ENCODE measurements around the gene GJA3. TPM values are rescaled to one million over a fixed set of nuclear protein-coding genes. Genes with fewer than 3 reads are reported as not detected.

Gene GJA3
- total RNA-seq, 1 experiment from 2014 or later: 0.15 TPM

DNA sequence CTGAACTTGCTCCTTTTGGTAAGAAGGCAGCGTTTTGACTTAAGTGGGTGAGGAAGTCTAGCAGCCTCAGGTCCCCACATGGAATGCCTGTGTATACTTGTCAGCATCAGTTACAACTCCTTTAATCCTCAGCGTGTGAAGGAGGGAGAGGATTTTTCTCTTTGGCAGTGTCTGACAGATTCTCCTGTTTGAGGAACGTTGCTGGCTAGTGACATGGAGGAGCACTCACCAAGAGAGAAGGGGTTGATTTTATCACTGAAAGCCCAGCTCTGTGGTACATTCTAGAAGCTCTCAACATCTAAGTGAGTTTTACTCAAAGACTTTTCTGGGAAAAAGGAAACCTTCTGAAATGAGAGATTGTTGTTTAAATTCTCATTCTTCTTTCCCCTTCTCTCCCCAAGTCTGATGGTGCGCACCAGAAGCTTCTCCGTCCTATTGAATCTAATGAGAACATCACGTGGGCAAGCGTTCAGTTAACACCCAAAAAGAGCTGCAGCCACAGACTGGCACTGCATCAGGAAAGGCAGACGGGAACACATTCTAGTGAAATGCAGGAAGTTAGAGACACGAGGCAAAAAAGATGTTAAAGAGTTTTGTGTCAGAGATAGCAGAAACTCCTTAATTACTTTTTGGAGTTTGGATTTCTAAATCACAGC lies 58.2 kb downstream of the GJA3 start:
- Histone ChIP-seq H3K4me2 (no peak overlapping the region), H3K4me3 (no peak overlapping the region), H3K27me3 (ENCODE audit: insufficient read depth, low read depth) (no peaks in the 10 kb centered on the region), H3K9me2 (ENCODE audit: insufficient read depth) (no peaks in the 10 kb centered on the region), H3K36me3 (ENCODE audit: low read depth) (no peaks in the 10 kb centered on the region), H3K27ac (no peak overlapping the region), H4K20me1 (ENCODE audit: insufficient read depth) (no peaks in the 10 kb centered on the region), H3K4me1 (replicated peaks; ENCODE audit: insufficient read depth) (0 out of 2 replicates have a peak, but pooled peaks cover 5% of the 10 kb centered on the region), H3F3A (ENCODE audit: insufficient read depth, low read depth) (no peaks in the 10 kb centered on the region), H2AFZ (no peak overlapping the region), H3K9me3 (ENCODE audit: insufficient read depth, low read depth) (no peaks in the 10 kb centered on the region), H3K79me2 (ENCODE audit: low read depth) (no peaks in the 10 kb centered on the region)
- DNase-seq: no peak
- TF ChIP-seq, protein P1, sequence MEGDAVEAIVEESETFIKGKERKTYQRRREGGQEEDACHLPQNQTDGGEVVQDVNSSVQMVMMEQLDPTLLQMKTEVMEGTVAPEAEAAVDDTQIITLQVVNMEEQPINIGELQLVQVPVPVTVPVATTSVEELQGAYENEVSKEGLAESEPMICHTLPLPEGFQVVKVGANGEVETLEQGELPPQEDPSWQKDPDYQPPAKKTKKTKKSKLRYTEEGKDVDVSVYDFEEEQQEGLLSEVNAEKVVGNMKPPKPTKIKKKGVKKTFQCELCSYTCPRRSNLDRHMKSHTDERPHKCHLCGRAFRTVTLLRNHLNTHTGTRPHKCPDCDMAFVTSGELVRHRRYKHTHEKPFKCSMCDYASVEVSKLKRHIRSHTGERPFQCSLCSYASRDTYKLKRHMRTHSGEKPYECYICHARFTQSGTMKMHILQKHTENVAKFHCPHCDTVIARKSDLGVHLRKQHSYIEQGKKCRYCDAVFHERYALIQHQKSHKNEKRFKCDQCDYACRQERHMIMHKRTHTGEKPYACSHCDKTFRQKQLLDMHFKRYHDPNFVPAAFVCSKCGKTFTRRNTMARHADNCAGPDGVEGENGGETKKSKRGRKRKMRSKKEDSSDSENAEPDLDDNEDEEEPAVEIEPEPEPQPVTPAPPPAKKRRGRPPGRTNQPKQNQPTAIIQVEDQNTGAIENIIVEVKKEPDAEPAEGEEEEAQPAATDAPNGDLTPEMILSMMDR (conservative IDR thresholded peaks at IDR 0.05): no peak
- no peak for TF ChIP-seq EZH2 (IDR thresholded peaks at IDR 0.05; ENCODE audit: low read depth)
- intact Hi-C loops (cut with micrococcal nuclease; ENCODE audit: unreplicated experiment): no loop called here
- CTCF ChIA-PET: no interaction called here
- BruUV-seq (replicated peaks): no TSS peak
- POLR2A ChIA-PET (ENCODE audit: unreplicated experiment): no interaction called here

DNA sequence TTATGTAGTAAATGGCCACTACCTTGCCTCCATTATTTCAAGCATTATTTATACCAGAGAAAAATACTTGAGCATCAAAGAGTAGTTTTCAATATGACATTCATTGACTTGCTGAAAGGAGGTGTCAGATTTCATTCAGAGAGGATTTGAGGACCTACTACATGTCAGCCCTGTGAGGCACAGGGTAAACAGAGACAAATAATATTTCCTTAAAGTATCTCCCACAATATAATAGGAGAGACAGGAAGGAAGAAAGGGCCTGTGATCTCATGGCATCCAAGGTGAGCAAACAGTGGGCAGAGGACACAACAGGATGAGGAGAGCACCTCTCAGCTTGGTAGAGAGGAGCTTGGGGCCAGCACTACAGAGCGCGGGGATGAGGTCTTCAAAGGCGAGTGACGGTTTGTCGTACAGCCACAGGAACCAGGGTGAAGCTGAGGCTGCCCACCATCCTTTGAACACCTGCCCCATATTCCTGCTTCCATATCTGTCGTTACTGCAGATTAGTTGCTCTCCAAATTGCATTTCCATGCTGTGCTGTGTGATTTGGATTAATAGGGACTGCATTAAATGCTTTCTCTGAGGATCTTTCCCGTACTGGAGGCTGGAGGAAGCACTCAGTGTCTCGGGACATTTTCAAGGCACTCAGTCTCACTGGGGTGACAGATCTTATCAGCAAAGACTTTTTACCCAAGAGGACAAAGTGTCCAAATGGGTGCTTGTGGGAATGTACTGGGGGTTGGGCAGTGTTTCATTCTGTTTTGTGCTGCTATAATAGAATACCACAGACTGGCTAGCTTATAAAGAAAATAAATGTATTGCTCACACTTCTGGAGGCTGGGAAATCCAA lies 59.2 kb downstream of the GJA3 start:
- no peaks in the 10 kb centered on the region for H3F3A ChIP-seq (ENCODE audit: insufficient read depth, low read depth)
- H3K36me3 ChIP-seq (ENCODE audit: low read depth): no peaks in the 10 kb centered on the region
- no peaks in the 10 kb centered on the region for H3K27me3 ChIP-seq (ENCODE audit: insufficient read depth, low read depth)
- no TSS peak for BruUV-seq (replicated peaks)
- POLR2A ChIA-PET (ENCODE audit: unreplicated experiment): no interaction called here
- H3K9me3 ChIP-seq (ENCODE audit: insufficient read depth, low read depth): no peaks in the 10 kb centered on the region
- no peak overlapping the region for H3K4me2 ChIP-seq
- TF ChIP-seq EZH2 (IDR thresholded peaks at IDR 0.05; ENCODE audit: low read depth): no peak
- TF ChIP-seq, protein P1 (conservative IDR thresholded peaks at IDR 0.05): no peak
- H3K4me1 ChIP-seq (replicated peaks; ENCODE audit: insufficient read depth): 0 out of 2 replicates have a peak, but pooled peaks cover 5% of the 10 kb centered on the region
- intact Hi-C loops (cut with micrococcal nuclease; ENCODE audit: unreplicated experiment): no loop called here
- no peak for DNase-seq
- H3K4me3 ChIP-seq: no peak overlapping the region
- no peaks in the 10 kb centered on the region for H4K20me1 ChIP-seq (ENCODE audit: insufficient read depth)
- H3K79me2 ChIP-seq (ENCODE audit: low read depth): no peaks in the 10 kb centered on the region
- H2AFZ ChIP-seq: no peak overlapping the region
- H3K27ac ChIP-seq: no peak overlapping the region
- H3K9me2 ChIP-seq (ENCODE audit: insufficient read depth): no peaks in the 10 kb centered on the region
- CTCF ChIA-PET: no interaction called here

DNA sequence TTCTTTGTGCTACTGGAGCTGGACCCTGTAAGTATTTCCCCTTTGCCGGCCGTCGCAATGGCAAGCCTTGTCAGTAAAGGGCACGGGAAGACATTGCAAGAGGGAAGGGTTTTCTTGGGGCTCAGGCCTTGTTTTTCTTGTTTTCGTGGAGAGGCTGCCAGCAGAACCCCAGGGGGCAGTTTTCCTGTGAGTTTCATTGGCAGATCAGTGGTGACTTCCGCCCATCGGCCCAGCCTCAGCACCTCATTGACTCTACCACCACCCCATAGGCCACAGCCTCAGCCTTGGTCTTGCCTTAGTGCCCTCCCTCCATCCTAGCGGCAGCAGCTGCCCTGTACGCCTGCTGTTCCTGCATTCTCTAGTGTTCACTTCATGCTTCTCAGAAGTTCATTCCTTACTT lies 61.5 kb downstream of the GJA3 start:
- Histone ChIP-seq H2AFZ (no peak overlapping the region), H3K27me3 (ENCODE audit: insufficient read depth, low read depth) (no peaks in the 10 kb centered on the region), H3K4me2 (no peak overlapping the region), H3K36me3 (ENCODE audit: low read depth) (no peaks in the 10 kb centered on the region), H3K79me2 (ENCODE audit: low read depth) (no peaks in the 10 kb centered on the region), H3F3A (ENCODE audit: insufficient read depth, low read depth) (no peaks in the 10 kb centered on the region), H3K9me3 (ENCODE audit: insufficient read depth, low read depth) (no peaks in the 10 kb centered on the region), H3K4me3 (no peak overlapping the region), H3K27ac (no peak overlapping the region), H4K20me1 (ENCODE audit: insufficient read depth) (no peaks in the 10 kb centered on the region), H3K4me1 (replicated peaks; ENCODE audit: insufficient read depth) (0 out of 2 replicates have a peak, but pooled peaks cover 5% of the 10 kb centered on the region), H3K9me2 (ENCODE audit: insufficient read depth) (no peaks in the 10 kb centered on the region)
- intact Hi-C loops (cut with micrococcal nuclease; ENCODE audit: unreplicated experiment): no loop called here
- TF ChIP-seq, protein P1 (conservative IDR thresholded peaks at IDR 0.05): no peak
- no peak for TF ChIP-seq EZH2 (IDR thresholded peaks at IDR 0.05; ENCODE audit: low read depth)
- POLR2A ChIA-PET (ENCODE audit: unreplicated experiment): no interaction called here
- BruUV-seq (replicated peaks): no TSS peak
- no peak for DNase-seq
- CTCF ChIA-PET: interaction anchor here (0.5 kb wide), 1 partner anchor 62 kb away, joined by 3 read pairs; no protein-coding TSS in a partner anchor

Measured in PC-9 (cell line).